HG02943 (cell line): Measurements from ENCODE around the gene TSGA10IP.

Source experiments
- ATAC-seq: cut with Tn5 transposase; IDR thresholded peaks from one replicate; pipeline ENCODE4 v1.9.1; 2021; ENCODE audit warnings: mild to moderate bottlenecking, low read depth, moderate library complexity; ENCODE audit not compliant: unreplicated experiment

TSGA10IP gene

DNA sequence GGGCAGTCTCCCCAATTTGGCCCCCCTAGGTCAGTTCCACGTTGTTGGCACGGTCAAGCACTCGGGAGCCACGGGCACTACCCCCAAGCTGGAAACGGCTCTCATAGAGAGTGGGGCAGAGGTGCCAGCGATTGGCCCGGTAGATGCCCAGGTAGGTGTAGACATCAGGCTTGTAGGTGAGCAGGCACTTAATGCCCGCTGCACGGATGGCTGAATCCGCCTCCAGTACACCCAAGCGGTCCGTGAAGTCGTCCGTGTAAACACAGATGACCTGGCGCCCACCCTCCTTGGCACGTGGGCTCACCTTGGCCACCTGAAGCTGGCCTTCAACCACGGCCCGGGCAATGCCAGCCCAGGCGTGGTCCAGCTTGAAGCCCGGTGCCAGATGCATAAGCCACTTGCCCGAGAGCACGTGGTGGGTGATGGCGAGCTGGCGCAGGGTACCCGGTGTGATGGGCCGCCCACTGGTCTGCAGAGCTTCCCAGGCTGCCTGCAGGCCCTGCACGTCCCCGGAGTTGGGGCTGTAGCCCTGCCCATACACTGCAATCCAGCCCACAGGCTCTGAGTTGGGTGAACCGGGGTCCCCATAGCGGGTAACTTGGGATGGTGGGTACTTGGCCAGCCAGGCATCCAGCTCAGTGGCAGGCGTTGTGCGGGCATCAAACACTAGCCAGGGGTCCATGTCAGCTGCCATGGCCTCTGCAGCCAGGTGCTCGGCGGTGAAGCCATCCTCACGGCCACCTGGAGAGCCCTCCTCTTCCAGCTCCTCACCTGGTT lies 27.7 kb upstream of the TSGA10IP start:
- ATAC-seq: no peak

DNA sequence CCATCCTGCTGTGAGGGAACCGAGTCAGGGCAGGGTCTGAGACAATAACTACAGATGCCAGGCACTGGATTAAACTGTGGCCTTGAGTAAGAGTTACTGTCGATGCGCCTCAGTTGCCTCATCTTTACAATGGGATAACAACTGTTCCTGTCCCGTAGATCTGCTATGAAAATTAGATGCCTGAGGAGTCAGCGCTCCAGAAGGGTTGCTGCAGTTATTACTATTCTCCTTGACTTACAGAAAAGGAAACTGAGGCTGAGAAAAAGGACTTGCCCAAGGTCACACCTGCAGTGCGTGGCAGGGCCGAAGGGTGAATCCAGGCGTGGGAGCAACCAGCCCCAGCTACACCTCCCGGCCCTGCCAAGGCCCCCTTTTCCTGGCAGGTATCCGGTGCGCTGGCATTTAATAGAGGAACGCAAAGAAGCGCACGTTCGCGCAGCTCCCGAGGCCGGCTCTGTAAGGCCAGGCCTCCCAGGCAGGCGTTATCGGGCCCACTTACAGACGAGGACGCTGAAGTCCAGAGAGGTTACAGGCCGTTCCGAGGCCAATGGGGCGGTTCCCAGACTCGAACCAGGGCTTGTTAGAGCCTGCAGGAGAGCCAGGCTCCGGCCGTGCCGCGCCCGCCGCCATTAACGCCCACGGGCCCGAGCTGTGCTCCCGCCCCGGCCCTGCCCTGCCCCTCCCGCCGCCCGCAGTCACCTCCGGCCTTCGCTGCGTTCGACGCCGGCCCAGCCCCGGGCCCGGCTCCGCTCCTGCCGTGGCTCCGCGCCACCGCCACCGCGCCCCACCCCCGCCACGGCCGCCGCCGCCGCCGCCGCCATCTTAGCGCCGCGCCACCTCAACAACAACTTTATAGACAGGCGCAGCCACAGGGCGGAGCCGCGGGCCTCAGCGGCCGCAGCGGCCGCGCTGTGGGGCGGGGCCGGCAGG lies 26.8 kb upstream of the TSGA10IP start, which contains the start of gene C11orf68:
C11orf68 (minus strand) TSS at position 852 of the 930 bp plus-strand sequence; CDS start at position 821, 31 bp downstream.
- peak; percentile 45 for ATAC-seq

DNA sequence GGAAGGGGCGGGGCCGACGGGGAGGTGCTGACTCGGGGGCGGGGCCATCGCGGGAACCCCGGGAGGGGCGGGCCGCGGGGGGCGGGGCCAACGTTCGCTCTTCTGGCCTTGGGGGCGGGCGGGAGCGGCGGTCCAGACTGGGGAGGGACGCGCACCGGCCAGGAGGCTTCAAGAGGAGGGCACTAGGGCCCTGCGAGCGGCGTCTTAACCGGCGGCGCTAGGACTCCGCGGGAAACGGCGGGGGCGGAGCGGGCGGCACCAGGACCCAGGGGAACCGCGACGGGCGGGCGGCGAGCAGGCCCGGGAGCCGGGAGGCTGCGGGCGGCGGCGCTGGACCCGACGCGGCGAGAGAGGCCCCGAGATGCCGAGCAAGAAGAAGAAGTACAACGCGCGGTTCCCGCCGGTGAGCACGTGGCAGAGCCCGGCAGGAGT lies 26.1 kb upstream of the TSGA10IP start, which contains the start of gene DRAP1:
DRAP1 (plus strand) TSS at position 286 of the 432 bp plus-strand sequence; CDS start at position 362, 76 bp downstream.
- ATAC-seq: peak; percentile 84

DNA sequence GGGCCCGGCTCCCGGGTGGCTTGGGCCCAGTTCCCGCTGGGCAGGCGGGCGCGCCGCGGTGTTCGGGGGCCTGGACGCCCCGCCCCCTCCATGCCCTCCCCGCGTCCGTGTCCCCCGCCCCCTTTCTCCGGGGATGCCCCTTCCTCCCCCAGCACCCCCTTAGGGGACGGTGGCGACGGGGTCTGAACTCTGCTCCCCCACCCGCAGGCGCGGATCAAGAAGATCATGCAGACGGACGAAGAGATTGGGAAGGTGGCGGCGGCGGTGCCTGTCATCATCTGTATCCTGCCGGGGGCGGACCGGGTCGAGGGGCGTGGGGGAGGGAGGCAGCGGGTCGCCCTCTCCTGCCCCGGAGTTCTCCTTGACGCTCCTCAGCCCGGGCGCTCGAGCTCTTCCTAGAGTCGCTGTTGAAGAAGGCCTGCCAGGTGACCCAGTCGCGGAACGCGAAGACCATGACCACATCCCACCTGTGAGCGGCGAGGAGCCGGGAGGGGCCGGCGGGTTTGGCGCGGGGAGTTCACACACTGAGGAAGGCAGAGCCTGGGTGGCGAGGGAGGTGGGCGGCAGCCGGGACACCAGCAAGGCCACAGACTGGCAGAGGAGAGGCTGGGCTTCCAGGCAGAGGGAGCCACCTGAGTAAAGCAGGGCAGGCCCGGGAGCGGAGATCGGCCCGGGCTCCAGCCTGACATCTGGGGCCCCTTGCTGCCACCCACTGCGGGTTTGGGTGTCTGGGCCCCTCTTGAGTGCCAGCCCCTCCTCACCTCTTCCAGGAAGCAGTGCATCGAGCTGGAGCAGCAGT lies 25.5 kb upstream of the TSGA10IP start:
- peak; percentile 29 for ATAC-seq

DNA sequence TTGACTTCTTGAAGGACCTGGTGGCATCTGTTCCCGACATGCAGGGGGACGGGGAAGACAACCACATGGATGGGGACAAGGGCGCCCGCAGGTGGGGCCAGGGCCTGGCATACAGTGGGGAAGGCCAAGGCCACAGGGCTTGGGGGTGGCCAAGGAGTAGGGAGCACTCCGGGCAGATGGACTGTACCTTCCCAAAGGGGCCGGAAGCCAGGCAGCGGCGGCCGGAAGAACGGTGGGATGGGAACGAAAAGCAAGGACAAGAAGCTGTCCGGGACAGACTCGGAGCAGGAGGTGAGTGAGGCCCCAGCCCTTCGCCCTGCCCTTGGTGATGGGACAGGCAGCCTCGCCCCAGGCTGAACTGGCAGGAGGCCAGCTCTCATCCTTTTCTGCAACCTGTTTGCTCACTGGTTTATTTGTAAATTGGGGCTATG lies 24.9 kb upstream of the TSGA10IP start:
- no peak for ATAC-seq

DNA sequence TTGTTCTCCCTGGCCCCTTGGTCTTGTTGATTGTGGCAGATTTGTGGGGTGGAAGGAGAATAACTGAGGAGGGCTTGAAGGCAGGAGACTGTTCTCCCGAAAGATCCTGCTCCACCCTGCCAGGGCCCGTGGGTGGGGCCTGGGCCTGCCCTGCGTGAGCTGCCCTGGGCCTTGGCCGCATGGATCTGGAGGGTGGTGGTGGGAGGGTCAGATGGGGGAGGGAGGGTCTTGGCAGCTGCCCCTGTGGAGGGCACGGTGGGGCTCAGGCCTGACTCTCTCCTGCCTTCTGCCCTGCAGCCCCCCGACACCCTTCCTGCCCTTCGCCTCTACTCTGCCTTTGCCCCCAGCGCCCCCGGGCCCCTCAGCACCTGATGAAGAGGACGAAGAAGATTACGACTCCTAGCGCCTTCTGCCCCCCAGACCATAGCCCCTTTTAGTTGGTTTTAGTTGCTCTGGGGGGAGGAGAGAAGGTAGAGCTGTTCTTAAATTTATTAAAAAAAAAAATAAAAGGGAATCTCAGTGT lies 24.2 kb upstream of the TSGA10IP start:
- no peak for ATAC-seq

GRCh38 chr11:65921876-65922275 lies 23.4 kb upstream of the TSGA10IP start:
- no peak for ATAC-seq

DNA sequence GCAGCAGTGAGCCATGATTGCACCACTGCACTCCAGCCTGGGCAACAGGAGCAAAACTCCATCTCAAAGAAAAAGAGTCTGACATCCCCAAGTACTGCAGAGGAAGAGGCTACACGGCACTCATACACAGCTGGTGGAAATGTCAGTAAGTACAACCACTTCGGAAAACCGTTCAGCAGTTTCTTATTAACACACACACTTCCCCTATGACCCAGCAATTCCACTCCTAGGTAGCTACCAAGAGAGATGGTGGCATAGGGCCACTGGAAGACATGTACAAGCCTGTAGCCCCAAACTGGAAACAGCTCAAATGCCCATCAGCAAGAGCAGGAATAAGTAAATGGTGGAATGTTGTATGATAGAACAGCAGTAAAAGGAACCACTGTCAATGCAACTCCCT lies 22.7 kb upstream of the TSGA10IP start:
- ATAC-seq: no peak

DNA sequence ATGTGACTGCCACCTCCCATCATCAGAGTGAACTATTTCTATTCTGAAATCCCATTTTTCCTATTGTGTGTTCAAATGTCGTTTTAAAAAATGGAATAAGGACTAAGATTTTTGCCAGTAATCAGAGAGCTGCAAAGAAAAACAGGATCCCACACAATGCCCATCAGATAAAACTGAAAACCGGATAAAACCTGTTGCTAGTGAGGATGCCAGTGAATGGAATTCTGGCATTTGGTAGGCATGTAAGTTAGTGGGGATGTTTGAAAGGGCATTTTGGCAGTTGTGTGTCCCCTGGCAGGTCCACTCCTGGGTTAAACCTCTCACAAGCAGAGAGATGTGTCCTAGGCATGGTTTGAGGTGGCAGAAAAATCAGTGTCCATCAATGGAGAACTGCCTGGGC lies 19.9 kb upstream of the TSGA10IP start:
- no peak for ATAC-seq

- ATAC-seq: peak; percentile 78
These were observed 17.3 kb upstream of the TSGA10IP start for GRCh38 chr11:65927904-65928397.

GRCh38 chr11:65928667-65929066 lies 16.6 kb upstream of the TSGA10IP start:
- ATAC-seq: no peak

- no peak for ATAC-seq
These were observed 13.3 kb upstream of the TSGA10IP start for GRCh38 chr11:65931773-65932557.

DNA sequence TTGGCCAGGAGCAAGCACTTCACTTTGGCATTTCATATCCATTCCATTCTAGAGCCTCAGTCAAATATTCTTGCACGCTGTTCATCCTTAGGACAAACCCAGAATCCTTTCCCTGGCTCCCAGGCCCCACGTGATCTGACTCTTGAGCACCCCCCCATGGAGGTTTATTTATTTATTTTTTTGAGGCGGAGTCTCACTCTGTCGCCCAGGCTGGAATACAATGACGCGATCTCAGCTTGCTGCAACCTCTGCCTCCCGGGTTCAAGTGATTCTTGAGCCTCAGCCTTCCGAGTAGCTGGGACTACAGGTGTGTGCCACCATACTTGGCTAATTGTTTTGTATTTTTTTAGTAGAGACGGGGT lies 12.7 kb upstream of the TSGA10IP start:
- no peak for ATAC-seq

DNA sequence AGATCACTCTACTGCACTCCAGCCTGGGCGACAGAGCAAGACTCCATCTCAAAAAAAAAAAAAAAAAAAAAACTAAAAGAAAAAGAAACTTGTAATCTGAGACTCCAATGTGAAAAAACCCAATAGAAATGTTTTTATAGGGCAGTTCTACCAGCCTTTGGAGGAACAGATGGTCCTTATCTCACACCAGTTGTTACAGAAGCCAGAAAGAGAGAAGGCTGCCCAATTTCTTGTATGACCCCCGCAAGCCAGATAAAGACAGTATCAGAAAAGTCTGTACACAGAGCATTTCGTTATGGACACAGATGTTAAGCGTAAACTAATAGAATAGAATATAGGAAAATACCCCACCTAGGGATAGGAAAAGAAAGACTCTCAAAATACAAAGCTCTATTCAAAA lies 11.3 kb upstream of the TSGA10IP start:
- no peak for ATAC-seq

GRCh38 chr11:65937766-65938165 lies 7.5 kb upstream of the TSGA10IP start:
- no peak for ATAC-seq

DNA sequence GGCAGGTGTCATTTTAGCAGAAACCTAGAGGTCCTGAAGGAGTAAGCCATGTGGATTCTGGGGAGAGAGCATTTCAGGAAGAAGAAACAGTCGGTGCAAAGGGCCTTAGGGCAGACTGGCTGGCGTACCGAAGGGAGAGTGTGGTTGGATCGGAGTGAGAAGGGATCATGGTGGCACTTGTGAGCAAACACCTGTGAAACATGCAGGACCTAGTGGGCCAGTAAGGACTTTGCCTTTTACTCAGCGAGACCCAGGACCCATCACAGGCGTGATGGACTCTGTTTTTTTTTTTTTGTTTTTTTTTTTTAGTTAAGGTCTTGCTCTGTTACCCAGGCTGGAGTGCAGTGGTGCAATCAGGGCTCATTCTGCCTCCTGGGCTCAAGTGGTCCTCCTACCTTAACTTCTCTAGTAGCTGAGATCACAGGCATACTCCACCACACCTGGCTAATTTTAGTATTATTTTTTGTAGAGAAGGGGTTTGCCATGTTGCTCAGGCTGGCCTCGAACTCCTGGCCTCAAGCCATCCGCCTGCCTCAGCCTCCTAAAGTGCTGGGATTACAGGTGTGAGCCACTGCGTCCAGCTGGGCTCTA lies 3.5 kb upstream of the TSGA10IP start:
- ATAC-seq: no peak

- no peak for ATAC-seq
These were observed 2.7 kb upstream of the TSGA10IP start for GRCh38 chr11:65942531-65942930.

GRCh38 chr11:65944191-65944590 lies 1.1 kb upstream of the TSGA10IP start:
- no peak for ATAC-seq

DNA sequence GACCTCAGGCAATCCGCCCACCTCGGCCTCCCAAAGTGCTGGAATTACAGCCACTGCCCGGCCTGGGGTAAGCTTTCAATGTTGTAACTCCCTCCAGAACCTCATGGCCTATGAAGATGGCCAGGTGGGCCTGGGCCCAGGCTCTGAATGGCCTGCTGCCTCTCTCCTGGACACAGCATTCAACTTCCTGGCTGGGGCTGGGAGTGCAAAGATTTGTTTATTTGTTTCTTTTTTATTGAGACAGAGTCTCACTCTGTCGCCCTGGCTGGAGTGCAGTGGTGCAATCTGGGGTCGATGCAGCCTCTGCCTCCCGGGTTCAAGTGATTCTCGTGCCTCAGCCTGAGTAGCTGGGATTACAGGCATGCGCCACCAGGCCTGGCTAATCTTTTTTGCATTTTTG lies 513 bp upstream of the TSGA10IP start:
- ATAC-seq: no peak
